Loucy (cell line): ENCODE data around the gene CAVIN3.

Source experiments
- H2AFZ ChIP-seq: fragments of 200-600 bp; sonication (generic); 2 replicates; pipeline ENCODE4 v1.6.0; 2016; ENCODE audit warnings: antibody characterized with exemption, mild to moderate bottlenecking, low read length, moderate library complexity
- H3F3A ChIP-seq: fragments of 200-600 bp; 2 replicates; pipeline ENCODE4 v1.6.0; 2016; ENCODE audit warnings: antibody characterized with exemption, low read depth, mild to moderate bottlenecking
- H3K27me3 ChIP-seq: fragments of 200-600 bp; sonication (generic); 2 replicates; pipeline ENCODE4 v1.6.1; 2014; ENCODE audit warnings: low read length, mild to moderate bottlenecking; ENCODE audit not compliant: insufficient read depth, poor library complexity, severe bottlenecking
- H3K36me3 ChIP-seq: fragments of 200-600 bp; sonication (generic); 2 replicates; pipeline ENCODE4 v1.6.1; 2016; ENCODE audit warnings: low read length; ENCODE audit not compliant: insufficient read depth
- H3K4me1 ChIP-seq: fragments of 200-600 bp; sonication (generic); 2 replicates; pipeline ENCODE4 v1.5.1; 2014; ENCODE audit warnings: low read length, mild to moderate bottlenecking; ENCODE audit not compliant: insufficient read depth, poor library complexity, severe bottlenecking
- H3K4me2 ChIP-seq: fragments of 200-600 bp; sonication (generic); 2 replicates; pipeline ENCODE4 v1.6.0; 2014; ENCODE audit warnings: antibody characterized with exemption, low read length, low read depth, mild to moderate bottlenecking; ENCODE audit not compliant: poor library complexity, severe bottlenecking
- H3K4me3 ChIP-seq: fragments of 200-600 bp; sonication (generic); 2 replicates; pipeline ENCODE4 v1.5.1; 2014; ENCODE audit warnings: low read length, mild to moderate bottlenecking, mixed read lengths; ENCODE audit not compliant: poor library complexity, severe bottlenecking
- H3K79me2 ChIP-seq: fragments of 200-600 bp; sonication (generic); 2 replicates; pipeline ENCODE4 v1.6.1; 2014; ENCODE audit warnings: low read length; ENCODE audit not compliant: insufficient read depth
- H3K9ac ChIP-seq: fragments of 200-600 bp; sonication (generic); 2 replicates; pipeline ENCODE4 v1.6.0; 2014; ENCODE audit warnings: mild to moderate bottlenecking, low read depth, low read length, moderate library complexity; ENCODE audit not compliant: poor library complexity, severe bottlenecking
- H3K9me2 ChIP-seq: fragments of 200-600 bp; sonication (generic); replicated peaks from 2 replicates; pipeline ENCODE4 v1.6.1; 2016; ENCODE audit warnings: low read depth, low read length, mixed read lengths
- H3K9me3 ChIP-seq: fragments of 200-600 bp; sonication (generic); 2 replicates; pipeline ENCODE4 v1.6.1; 2014; ENCODE audit warnings: mild to moderate bottlenecking, antibody characterized with exemption, low read length, low read depth; ENCODE audit not compliant: insufficient read depth
- H4K20me1 ChIP-seq: fragments of 200-600 bp; sonication (generic); 2 replicates; pipeline ENCODE4 v1.6.0; 2014; ENCODE audit warnings: antibody characterized with exemption, low read length, mild to moderate bottlenecking; ENCODE audit not compliant: insufficient read depth, poor library complexity, severe bottlenecking
- CTCF ChIP-seq: fragments of 200-600 bp; sonication (generic); conservative IDR thresholded peaks from 2 replicates; pipeline ENCODE4 v1.5.1; 2014; ENCODE audit warnings: mild to moderate bottlenecking, antibody characterized with exemption, low read length
- EZH2phosphoT487 ChIP-seq: fragments of 200-600 bp; IDR thresholded peaks from 2 replicates; pipeline ENCODE4 v1.6.1; 2018; ENCODE audit warnings: antibody characterized with exemption, mild to moderate bottlenecking, moderate library complexity, borderline replicate concordance

CAVIN3 gene

GRCh38 chr11:6362185-6362872, 42.0 kb upstream of the CAVIN3 start:
- no peak overlapping the region for H2AFZ ChIP-seq
- H3K36me3 ChIP-seq = no peaks in the 10 kb centered on the region
- H3K9me3 ChIP-seq = no peaks in the 10 kb centered on the region
- H3K79me2 ChIP-seq = no peaks in the 10 kb centered on the region
- no peak overlapping the region for H3K9ac ChIP-seq
- H3K27me3 ChIP-seq = no peaks in the 10 kb centered on the region
- no peaks in the 10 kb centered on the region for H3K9me2 ChIP-seq
- TF ChIP-seq CTCF = no peak
- no peak for TF ChIP-seq EZH2phosphoT487
- H3K4me3 ChIP-seq = no peak overlapping the region
- no peak overlapping the region for H3K4me2 ChIP-seq
- no peaks in the 10 kb centered on the region for H3K4me1 ChIP-seq
- no peaks in the 10 kb centered on the region for H4K20me1 ChIP-seq
- no peaks in the 10 kb centered on the region for H3F3A ChIP-seq

- Histone ChIP-seq H2AFZ (no peak overlapping the region), H3K27me3 (no peaks in the 10 kb centered on the region), H3K4me2 (no peak overlapping the region), H3F3A (no peaks in the 10 kb centered on the region), H3K9me2 (no peaks in the 10 kb centered on the region), H4K20me1 (no peaks in the 10 kb centered on the region), H3K4me1 (no peaks in the 10 kb centered on the region), H3K79me2 (no peaks in the 10 kb centered on the region), H3K4me3 (no peak overlapping the region), H3K9me3 (no peaks in the 10 kb centered on the region), H3K9ac (no peak overlapping the region), H3K36me3 (no peaks in the 10 kb centered on the region)
- no peak for TF ChIP-seq EZH2phosphoT487
Measured at GRCh38 chr11:6360183-6360582, 39.9 kb upstream of the CAVIN3 start.

- H3K4me1 ChIP-seq = no peaks in the 10 kb centered on the region
- H3F3A ChIP-seq = no peaks in the 10 kb centered on the region
- H4K20me1 ChIP-seq = no peaks in the 10 kb centered on the region
- no peak overlapping the region for H3K4me3 ChIP-seq
- H2AFZ ChIP-seq = no peak overlapping the region
- H3K79me2 ChIP-seq = no peaks in the 10 kb centered on the region
- no peaks in the 10 kb centered on the region for H3K9me2 ChIP-seq
- TF ChIP-seq EZH2phosphoT487 (no peak), CTCF (no peak)
- H3K4me2 ChIP-seq = no peak overlapping the region
- no peak overlapping the region for H3K9ac ChIP-seq
- no peaks in the 10 kb centered on the region for H3K27me3 ChIP-seq
- no peaks in the 10 kb centered on the region for H3K36me3 ChIP-seq
- no peaks in the 10 kb centered on the region for H3K9me3 ChIP-seq
Measured at GRCh38 chr11:6357222-6357621, 36.9 kb upstream of the CAVIN3 start.

- H3K4me3 ChIP-seq = no peak overlapping the region
- H3K36me3 ChIP-seq = no peaks in the 10 kb centered on the region
- no peaks in the 10 kb centered on the region for H3F3A ChIP-seq
- no peak overlapping the region for H2AFZ ChIP-seq
- H4K20me1 ChIP-seq = no peaks in the 10 kb centered on the region
- H3K4me1 ChIP-seq = no peaks in the 10 kb centered on the region
- no peaks in the 10 kb centered on the region for H3K9me2 ChIP-seq
- H3K9me3 ChIP-seq = no peaks in the 10 kb centered on the region
- H3K4me2 ChIP-seq = no peak overlapping the region
- no peaks in the 10 kb centered on the region for H3K27me3 ChIP-seq
- no peaks in the 10 kb centered on the region for H3K79me2 ChIP-seq
- no peak for TF ChIP-seq EZH2phosphoT487
- TF ChIP-seq CTCF = no peak
- no peak overlapping the region for H3K9ac ChIP-seq
Measured at GRCh38 chr11:6356503-6357055, 36.3 kb upstream of the CAVIN3 start.
